ENCODE results near the gene RAB15.
A peak's percentile ranks its signal among the peaks of the same experiment; 100 is the strongest.
"Not testable (repeated sequence)": the region's sequence is repeated elsewhere in the genome, so short reads cannot be mapped to it uniquely, and the experiment has no call there.

RAB15 gene

GRCh38 chr14:64937821-64938193, 34.3 kb downstream of the RAB15 start:
- no peak for DNase-seq (ENCODE audit: low spot score)

DNA sequence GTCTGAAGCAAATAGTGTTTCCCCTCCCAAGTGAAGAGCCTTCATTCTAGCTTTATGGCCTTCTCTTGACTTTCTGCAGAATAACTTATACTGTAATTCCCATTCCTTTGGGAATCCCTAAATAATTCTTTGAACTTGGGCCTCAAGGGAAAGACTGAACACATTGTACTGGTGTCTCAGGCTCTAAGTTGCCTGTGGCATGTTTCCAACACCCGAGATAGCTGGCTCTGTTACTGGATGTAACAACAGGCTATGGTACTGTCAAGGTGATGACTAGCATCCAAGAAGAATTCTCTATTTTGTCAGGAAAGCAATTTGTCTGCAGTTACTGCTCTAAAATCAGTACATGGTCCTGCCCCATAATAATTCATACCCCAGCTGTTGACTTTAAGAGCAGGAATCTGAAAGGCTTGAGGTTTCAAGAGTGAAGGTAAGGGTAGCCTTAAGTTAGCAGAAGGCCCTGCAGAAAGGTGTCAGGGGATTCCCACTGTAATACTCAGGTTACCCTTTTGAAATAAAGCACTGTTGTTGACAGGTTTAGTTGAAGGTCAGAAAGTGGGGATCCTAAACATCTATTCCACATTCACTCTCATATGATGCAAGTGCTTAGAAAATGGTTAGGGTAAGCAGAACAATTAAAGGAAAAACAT, 34.8 kb downstream of the RAB15 start:
- no peak for DNase-seq (ENCODE audit: low spot score)

DNA sequence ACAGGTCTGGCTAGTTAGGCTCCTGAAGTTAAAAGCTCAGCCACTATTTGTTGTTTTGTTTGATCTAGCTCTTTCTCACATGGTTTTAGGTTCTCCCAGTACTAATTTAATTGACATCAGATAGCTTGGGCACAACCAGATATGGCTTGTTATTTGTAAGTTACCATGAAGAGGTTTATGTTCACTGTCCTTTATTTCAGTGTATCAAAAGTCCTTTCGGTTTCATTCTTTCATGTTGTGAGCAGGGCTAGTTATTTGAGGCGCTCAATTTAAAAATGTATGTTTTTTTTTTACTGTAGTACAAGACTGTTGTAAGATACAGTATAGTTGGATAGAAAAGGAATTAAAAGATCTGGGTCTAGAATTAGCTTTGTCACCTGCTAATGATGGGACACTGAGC, 36.6 kb downstream of the RAB15 start:
- no peak for DNase-seq (ENCODE audit: low spot score)

- no peak for DNase-seq (ENCODE audit: low spot score)
Measured at GRCh38 chr14:64934338-64934929, 37.7 kb downstream of the RAB15 start.

DNA sequence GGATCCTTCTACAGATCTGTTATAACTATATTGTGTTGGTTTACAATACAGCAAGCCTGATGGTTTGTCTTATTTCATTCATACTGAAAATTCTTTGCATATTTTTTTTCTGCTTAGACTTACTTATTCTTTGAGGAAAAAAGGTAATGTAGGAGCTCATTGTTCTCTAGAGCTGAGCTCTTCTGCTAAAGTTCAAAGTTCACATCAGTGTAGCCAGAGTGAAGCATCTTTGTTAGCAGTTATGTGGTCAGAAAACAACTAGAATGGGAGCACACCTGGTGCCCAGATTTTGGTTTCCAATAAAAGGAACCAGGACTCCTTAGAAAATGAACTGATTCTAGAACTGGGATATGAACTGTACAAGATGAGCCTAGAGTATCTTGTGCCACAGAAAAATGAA, 39.9 kb downstream of the RAB15 start:
- no peak for DNase-seq (ENCODE audit: low spot score)

DNA sequence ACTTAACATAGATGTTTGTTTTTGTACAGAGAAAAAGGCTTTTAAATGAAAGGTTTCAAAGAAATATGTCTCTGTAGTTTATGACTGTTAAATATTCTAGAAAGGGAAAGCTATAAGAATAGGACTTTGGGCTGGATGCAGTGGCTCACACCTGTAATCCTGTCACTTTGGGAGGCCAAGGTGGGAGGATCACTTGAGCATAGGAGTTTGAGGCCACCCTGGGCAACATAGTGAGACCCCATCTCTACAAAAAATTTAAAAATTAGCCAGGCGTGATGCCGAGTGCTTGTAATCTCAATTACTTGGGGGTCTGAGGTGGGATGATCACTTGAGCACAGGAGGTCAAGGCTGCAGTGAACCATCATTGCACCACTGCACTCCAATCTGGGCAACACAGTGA, 41.0 kb downstream of the RAB15 start:
- DNase-seq (ENCODE audit: low spot score), result no peak

DNA sequence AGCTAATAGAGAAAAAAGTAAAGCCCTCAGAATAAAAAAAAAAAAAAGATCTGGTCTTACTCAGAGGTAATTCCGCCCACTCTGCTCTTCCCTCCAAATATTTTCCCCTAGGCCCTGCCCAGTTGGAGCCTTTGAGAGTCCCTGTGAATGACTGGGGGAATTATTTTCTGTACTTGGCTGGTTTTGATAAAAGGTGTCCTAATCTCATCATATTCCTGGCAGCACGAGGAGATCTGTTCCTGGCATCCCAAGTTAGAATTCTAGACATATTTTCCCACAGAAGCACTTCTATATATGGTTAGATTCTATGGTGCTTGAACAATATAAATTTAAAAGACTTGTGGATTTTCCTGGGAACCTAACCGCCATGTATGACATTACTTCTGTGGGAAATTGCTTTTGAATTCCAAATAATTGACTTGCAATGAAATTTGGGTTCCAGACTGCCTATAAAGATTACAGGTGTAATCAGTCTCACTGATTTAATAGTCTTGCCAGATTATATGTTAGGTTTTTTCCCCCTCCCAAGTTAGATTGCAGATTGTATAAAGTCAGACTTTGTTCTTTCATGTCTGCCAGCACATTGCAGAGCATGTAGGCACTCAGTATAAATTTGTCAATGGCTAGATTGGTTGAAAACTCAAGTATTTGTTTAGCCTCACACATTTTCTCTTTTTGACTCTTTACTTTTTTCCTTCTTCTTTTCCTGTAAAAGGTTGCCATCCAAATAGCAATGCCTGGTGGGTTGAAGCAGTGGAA, 41.9 kb downstream of the RAB15 start:
- DNase-seq (ENCODE audit: low spot score), result no peak

GRCh38 chr14:64929014-64929359, 43.1 kb downstream of the RAB15 start:
- DNase-seq (ENCODE audit: low spot score), result no peak

DNA sequence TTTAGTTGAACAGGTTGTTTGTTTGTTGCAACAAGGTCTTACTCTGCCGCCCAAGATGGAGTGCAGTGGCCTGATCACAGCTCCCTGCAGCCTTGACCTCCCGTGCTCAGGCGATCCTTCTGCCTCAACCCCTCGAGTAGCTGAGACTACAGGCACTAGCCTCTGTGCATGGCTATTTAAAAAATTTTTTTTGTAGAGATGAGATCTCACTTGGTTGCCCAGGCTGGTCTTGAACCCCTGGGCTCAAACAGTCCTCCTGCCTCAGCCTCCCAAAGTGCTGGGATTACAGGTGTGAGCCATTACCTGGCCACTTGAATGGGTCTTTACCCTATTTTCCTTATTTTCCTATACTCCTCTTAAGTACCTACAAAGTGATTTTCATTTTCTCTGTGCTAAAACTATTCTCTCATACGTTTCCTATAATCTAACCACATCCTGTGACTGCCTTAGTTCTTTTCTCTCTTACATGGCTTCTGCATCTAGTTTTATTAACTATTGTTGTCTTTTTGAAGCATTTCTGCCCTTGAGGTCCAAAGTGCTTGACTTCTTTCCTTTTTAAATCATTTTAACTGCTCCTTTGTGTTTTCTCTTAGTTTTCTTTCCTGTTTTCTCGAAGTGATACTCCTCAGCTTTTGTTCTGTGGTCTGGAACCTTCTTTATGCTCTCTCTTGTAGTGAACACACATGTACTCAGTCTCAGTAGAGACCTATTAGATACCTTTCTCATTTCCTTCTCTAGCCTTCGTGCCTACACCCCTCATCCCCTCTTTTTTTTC, 43.7 kb downstream of the RAB15 start:
- no peak for DNase-seq (ENCODE audit: low spot score)

DNA sequence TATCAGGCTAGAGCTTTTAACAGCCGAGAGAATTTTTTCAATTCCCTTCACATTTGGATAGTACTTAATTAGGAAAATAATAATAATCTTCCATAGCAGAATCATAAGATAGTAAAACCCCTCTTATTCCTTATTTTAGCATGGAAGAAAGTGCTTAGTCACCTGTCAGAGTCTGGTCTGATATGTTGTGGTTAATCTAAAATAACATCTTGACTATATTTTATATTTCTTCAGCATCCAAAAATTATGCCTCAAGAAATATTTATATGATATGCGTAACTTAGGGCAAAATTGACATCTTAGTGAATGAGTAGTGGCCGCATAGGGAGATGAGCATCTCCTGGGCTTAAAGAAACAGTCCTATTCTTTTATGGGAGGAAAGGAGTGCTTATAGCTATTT, 45.1 kb downstream of the RAB15 start:
- DNase-seq (ENCODE audit: low spot score), result no peak

GRCh38 chr14:64926398-64926995, 45.6 kb downstream of the RAB15 start:
- DNase-seq (ENCODE audit: low spot score), result no peak

GRCh38 chr14:64923015-64923414, 49.1 kb downstream of the RAB15 start:
- DNase-seq (ENCODE audit: low spot score), result no peak

- DNase-seq (ENCODE audit: low spot score), result no peak
Measured at GRCh38 chr14:64920465-64920864, 51.7 kb downstream of the RAB15 start.

DNA sequence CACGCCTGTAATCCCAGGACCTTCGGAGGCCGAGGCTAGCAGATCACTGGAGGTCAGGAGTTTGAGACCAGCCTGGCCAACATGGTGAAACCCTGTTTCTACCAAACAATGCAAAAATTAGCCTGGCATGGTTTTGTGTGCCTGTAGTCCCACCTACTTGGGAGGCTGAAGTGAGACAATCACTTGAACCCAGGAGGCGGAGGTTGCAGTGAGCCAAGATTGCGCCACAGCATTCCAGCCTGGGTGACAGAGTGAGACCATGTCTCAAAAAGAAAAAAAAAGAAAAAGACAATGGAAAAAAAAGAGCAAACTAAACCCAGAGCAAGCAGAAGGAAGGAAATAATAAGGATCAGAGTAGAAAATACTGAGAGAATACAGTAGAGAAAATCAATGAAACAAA, 52.5 kb downstream of the RAB15 start:
- no peak for DNase-seq (ENCODE audit: low spot score)

- DNase-seq (ENCODE audit: low spot score), result no peak
Measured at GRCh38 chr14:64919215-64919614, 52.9 kb downstream of the RAB15 start.

- DNase-seq (ENCODE audit: low spot score), result no peak
Measured at GRCh38 chr14:64918216-64918615, 53.9 kb downstream of the RAB15 start.

GRCh38 chr14:64915797-64916196, 56.3 kb downstream of the RAB15 start:
- DNase-seq (ENCODE audit: low spot score), result no peak

DNA sequence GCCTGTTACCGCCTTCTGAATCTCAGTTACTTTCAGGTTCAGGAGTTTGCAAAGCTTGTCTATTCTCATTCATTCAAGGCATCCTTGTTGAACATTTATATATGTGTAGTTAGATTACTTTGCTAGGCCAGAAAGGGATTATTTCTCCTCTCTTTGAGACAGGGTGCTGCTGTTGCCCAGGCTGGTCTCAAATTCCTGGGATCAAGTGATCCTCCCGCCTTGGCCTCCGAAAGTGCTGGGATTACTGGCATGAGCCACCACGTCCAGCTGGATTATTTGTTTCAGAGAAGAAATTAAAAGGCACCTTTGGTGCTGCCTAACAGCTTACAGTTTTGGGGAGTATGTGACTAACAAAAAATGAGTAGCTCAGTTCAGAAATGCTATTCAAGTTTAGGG, 57.1 kb downstream of the RAB15 start:
- no peak for DNase-seq (ENCODE audit: low spot score)

DNA sequence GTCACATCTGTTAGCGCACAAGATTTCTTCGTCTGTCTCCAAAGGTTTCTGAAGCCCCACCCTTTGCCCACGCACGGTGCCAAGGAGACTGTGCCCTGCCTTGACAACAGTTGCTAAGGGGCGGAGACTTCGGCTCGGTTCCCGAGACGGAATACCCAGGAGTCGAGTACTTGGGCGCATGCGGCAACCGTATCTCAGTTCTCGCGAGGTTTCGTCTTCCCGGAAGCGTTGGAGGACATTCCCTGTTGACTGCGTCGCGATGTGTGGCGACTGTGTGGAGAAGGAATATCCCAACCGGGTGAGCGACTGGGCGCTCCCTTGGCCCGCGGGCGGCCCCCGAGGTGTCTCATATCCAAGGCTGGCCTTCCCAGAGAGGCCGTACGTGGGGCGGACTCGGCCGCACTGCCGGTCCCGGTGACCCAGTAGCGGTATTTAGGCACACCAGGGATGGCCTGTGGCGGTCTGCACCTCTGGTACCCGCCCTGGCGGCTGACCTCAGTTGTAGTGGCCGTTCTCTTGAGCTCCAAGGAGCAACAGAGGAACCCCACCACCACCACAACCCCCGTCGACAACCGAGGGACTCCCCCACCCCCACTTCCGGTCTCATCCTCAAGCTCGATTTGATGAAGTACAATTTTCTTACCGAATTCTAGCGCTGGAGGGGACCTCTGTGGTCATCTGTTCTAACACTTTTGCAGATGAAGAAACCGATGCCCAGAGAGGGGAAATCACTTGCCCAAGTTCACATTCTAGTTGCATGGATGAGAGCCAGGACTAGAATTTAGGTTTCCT, 57.7 kb downstream of the RAB15 start, which contains the start of gene CHURC1:
Gene CHURC1, plus strand, starts transcription at position 219 of the 792 bp plus-strand sequence. Its CDS starts 41 bp downstream, at position 260.
- DNase-seq (ENCODE audit: low spot score), result peak; percentile 80

- DNase-seq (ENCODE audit: low spot score), result not testable (repeated sequence)
Measured at GRCh38 chr14:64913477-64913876, 58.7 kb downstream of the RAB15 start.

GRCh38 chr14:64912261-64912660, 59.9 kb downstream of the RAB15 start:
- no peak for DNase-seq (ENCODE audit: low spot score)
